Effector memory CD8-positive, alpha-beta T cell (primary cell): ENCODE results near the gene DIPK1B.
"Not testable (repeated sequence)": the region's sequence is repeated elsewhere in the genome, so short reads cannot be mapped to it uniquely, and the experiment has no call there.

Experiments
- ATAC-seq: fragments of 150-1000 bp; cut with Tn5 transposase; replicated peaks from 2 replicates; pipeline ENCODE4 v1.10.0; 2021; ENCODE audit warnings: mild to moderate bottlenecking, moderate library complexity
- DNase-seq, 3 experiments: peaks; one replicate each; pipeline ENCODE4 v3.0.0; 2021
- H3K27ac Mint-ChIP-seq, 2 donors: one replicate each; pipeline ENCODE4 v1.8.0; 2022; ENCODE audit warnings: mild to moderate bottlenecking in 2 of 2, mixed read lengths in 2 of 2, moderate library complexity in 2 of 2
- H3K27me3 Mint-ChIP-seq, 2 donors: one replicate each; pipeline ENCODE4 v1.8.0; 2022; ENCODE audit warnings: mixed read lengths in 2 of 2
- H3K36me3 Mint-ChIP-seq: one replicate; pipeline ENCODE4 v1.8.0; 2022; ENCODE audit warnings: mild to moderate bottlenecking, moderate library complexity, mixed read lengths; ENCODE audit not compliant: insufficient read depth
- H3K4me1 Mint-ChIP-seq, 2 donors: one replicate each; pipeline ENCODE4 v1.8.0; 2022; ENCODE audit warnings: low read depth in 2 of 2, mixed read lengths in 2 of 2
- H3K4me3 Mint-ChIP-seq, 2 donors: one replicate each; pipeline ENCODE4 v1.8.0; 2022; ENCODE audit warnings: mild to moderate bottlenecking in 2 of 2, mixed read lengths in 2 of 2, moderate library complexity in 2 of 2
- H3K9me3 Mint-ChIP-seq, 2 donors: one replicate each; pipeline ENCODE4 v1.8.0; 2022; ENCODE audit warnings: mixed read lengths in 2 of 2

Gene DIPK1B

DNA sequence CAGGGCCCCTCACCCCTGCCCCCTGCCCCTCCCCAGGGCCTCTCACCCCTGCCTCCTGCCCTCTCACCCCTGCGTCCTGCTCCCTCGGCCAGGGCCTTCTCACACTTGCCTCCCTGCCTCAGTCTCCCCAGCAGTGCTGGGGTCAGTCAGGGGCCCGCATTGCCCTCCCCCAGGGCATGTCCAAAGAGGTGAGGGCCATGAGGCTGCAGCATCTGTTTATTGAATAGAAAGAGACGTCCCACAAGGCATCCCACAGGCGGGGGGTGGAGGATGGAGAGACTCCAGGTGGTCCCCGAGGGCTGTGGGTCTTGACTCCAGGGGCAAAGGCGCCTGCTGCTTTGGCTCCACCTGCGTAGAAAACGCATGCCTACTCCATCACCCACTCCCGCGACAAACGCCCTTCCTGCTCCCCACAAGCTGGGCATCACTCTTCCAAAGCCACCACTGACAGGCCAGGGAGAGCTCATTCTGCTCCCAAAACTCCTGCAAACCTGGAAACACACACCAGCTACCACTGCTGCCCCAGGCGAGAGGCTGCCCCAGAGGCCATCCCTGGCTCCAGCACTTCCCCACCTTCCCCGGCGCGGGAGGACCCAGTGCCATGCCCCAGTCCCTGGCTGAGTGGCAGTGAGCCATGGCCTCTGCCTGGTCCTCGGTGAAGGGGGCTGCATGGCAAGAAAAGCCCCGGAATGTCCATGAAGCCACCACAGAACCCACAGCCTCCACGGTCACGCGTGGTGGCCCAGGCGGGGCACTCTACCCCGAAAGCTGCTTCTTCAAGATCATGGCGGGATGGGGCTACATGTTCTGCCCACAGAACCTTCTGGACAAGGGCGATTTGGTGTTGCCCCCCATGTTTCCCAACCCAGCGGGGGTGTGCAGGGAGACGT lies 47.3 kb downstream of the DIPK1B start:
- Mint-ChIP-seq H3K36me3 (peaks cover 4% of the 10 kb centered on the region), H3K27ac (no peak overlapping the region), H3K4me3 (no peak overlapping the region), H3K9me3 (no peaks in the 10 kb centered on the region), H3K27me3 (peaks cover 0 to 38% of the 10 kb centered on the region in 2 donors), H3K4me1 (no peaks in the 10 kb centered on the region)
- DNase-seq = no peak
- no peak for ATAC-seq

DNA sequence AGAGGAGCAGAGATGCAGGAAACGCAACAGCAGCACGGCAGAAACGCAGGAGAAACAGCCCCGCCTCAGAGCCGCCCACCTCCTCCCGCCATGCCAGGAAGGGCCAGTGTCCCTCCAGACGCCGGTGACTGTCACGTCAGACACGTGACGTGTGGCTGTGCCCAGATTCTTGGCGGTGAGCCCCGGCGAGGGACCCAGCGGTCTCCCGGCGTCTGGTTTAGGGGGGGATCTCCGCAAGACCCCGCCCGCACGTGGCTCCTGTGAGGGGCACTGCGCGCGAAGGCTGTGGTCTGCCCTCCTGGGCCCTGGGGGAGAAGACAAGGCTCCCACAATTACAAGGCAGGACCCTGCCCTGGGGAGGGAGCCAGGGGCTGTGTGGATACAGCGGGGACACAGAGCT lies 48.1 kb downstream of the DIPK1B start:
- Mint-ChIP-seq H3K27me3 (peaks cover 0 to 35% of the 10 kb centered on the region in 2 donors), H3K36me3 (peaks cover 4% of the 10 kb centered on the region), H3K4me1 (no peaks in the 10 kb centered on the region), H3K27ac (no peak overlapping the region), H3K4me3 (no peak overlapping the region), H3K9me3 (no peaks in the 10 kb centered on the region)
- DNase-seq (no peak), ATAC-seq (no peak)

DNA sequence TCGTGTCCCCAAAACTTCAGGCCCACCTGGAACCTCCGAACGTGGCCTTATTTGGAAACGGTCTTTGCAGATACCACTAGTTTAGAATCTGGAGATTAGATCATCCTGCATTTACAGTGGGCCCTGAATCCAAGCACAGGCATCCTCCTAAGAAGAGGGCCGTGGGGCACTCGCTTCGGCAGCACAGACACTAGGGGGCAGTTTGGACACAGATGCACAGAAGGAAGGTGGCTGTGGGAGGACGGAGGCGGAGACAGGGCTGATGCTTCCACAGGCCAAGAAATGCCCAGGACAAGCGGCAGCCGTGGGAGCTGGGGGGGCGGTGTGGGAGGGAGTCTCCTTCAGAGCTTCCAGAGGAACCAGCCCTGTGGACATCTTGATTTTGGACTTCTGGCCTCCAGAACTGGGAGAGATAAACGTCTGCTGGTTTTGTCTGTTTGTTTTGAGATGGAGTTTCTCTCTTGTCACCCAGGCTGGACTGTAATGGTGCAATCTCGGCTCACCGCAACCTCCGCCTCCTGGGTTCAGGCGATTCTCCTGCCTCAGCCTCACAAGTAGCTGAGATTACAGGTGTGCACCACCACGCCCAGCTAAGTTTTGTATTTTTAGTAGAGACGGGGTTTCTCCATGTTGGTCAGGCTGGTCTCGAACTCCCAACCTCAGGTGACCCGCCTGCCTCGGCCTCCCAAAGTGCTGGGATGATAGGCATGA lies 48.6 kb downstream of the DIPK1B start:
- peaks cover 0 to 30% of the 10 kb centered on the region in 2 donors for H3K27me3 Mint-ChIP-seq
- H3K4me1 Mint-ChIP-seq, DNase-seq, H3K36me3 Mint-ChIP-seq, H3K4me3 Mint-ChIP-seq, H3K9me3 Mint-ChIP-seq, H3K27ac Mint-ChIP-seq: not testable (repeated sequence)
- ATAC-seq = peak; percentile 28

DNA sequence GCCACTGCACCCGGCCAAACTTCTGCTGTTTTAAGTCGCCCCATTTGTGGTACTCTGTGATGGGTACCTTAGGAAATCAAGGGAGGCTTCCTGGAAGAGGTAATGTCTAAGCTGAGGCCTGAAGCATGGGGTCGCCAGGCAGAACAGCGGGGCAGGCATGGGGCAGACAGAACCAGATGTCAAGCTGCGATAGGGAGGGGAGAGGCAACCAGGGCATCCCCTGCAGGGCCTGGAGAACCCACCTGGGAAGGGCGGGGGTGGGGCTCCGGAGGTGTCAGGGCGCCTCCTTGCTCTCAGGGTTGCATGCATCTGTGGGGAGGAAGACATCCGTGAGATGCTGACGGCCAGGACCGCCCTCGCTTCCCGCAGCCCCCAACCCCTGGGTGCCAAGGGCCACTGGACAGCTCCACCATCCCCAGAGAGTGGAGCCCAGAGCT lies 49.2 kb downstream of the DIPK1B start:
- no peak overlapping the region for H3K27ac Mint-ChIP-seq
- peaks cover 1 to 24% of the 10 kb centered on the region in 2 donors for H3K27me3 Mint-ChIP-seq
- H3K36me3 Mint-ChIP-seq = peaks cover 4% of the 10 kb centered on the region
- no peak for ATAC-seq
- H3K4me1 Mint-ChIP-seq = peaks cover 3 to 4% of the 10 kb centered on the region in 2 donors
- H3K4me3 Mint-ChIP-seq = no peak overlapping the region
- DNase-seq = no peak
- no peaks in the 10 kb centered on the region for H3K9me3 Mint-ChIP-seq

DNA sequence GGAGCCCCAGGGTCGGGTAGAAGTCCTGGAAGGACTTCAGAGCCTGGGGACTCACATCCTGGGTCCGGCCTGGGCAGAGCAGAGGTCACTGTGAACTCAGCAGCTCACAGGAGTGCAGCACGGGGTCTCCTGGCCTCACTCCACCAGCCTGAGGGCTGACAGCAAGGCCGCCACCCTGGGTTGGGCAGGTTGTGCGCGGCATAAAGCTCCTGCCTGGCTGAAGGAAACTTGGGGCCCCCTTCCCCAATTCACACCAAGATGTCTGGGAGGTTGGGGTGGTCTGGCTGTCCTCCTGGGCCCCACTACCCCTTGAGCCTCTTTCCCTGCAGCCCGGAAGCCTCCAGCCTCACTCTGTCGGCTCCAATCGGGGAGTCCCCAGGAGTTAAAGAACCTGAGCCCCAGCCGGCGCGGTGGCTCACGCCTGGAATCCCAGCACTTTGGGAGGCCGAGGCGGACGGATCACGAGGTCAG lies 49.9 kb downstream of the DIPK1B start:
- ATAC-seq = no peak
- Mint-ChIP-seq H3K9me3 (no peaks in the 10 kb centered on the region), H3K4me3 (no peak overlapping the region), H3K36me3 (peaks cover 4% of the 10 kb centered on the region), H3K27ac (no peak overlapping the region), H3K27me3 (peaks cover 7 to 27% of the 10 kb centered on the region in 2 donors), H3K4me1 (peaks cover 8% of the 10 kb centered on the region in 2 donors)
- DNase-seq = no peak

DNA sequence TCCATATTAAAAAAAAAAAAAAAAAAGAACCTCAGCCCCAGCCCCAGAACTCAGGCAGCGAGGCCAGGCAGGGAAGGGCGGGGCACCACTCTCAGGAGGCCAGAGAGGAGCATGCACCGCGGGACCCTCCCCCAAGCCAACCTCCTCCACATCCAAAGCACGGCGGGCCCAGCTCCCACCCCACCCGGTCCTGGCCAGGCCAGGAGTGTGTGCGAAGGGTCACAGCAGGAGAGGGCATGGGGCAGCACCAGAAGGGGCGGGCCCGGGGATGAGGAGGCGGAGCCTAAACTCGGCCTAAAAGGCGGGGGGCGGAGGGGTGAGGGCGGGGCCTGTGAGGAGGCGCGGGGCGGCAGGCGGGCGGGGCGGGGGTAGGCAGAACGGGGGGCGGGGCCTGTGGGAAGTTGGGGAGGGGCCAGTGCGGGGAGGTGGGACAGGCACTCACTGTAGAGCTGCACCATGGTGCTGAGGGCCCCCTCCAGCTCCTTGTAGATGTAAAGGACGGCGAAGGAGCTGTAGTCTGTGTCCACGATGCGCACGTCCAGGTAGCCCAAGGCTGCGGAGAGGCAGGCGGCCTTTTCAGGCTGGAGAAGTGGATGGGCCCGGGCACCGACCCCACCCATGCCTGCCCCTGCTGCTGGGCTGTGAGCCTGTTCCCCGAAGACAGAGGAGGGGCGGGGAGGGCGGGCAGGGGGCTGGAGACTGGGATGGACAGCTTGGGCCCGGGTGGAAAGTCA lies 50.7 kb downstream of the DIPK1B start:
- Mint-ChIP-seq H3K9me3 (no peaks in the 10 kb centered on the region), H3K36me3 (peaks cover 4% of the 10 kb centered on the region), H3K4me3 (no peak overlapping the region), H3K4me1 (peaks cover 8% of the 10 kb centered on the region in 2 donors), H3K27me3 (peaks cover 7 to 36% of the 10 kb centered on the region in 2 donors), H3K27ac (no peak overlapping the region)
- ATAC-seq (no peak), DNase-seq (no peak)

DNA sequence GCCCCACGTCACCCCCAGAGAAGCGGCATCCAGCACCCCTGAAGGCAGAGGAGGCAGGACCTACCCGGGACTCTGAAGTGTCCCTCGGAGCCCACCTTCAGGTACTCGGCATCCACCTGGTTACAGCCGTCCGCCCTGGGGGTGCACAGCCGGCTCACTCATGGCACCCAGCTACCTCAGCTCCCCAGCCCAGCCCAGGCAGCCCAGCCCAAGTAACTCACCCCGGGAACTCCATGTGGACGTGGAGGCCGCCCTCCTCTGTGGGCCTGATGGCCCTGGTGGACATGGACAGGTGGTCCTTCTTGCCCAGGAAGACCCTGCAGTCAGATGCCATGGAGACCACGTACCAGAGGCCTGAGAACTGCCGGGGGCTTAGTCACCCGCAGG lies 51.3 kb downstream of the DIPK1B start:
- Mint-ChIP-seq H3K27me3 (peaks cover 7 to 36% of the 10 kb centered on the region in 2 donors), H3K4me1 (peaks cover 8% of the 10 kb centered on the region in 2 donors), H3K36me3 (peaks cover 4% of the 10 kb centered on the region), H3K4me3 (no peak overlapping the region), H3K9me3 (no peaks in the 10 kb centered on the region), H3K27ac (no peak overlapping the region)
- no peak for DNase-seq
- ATAC-seq = no peak

DNA sequence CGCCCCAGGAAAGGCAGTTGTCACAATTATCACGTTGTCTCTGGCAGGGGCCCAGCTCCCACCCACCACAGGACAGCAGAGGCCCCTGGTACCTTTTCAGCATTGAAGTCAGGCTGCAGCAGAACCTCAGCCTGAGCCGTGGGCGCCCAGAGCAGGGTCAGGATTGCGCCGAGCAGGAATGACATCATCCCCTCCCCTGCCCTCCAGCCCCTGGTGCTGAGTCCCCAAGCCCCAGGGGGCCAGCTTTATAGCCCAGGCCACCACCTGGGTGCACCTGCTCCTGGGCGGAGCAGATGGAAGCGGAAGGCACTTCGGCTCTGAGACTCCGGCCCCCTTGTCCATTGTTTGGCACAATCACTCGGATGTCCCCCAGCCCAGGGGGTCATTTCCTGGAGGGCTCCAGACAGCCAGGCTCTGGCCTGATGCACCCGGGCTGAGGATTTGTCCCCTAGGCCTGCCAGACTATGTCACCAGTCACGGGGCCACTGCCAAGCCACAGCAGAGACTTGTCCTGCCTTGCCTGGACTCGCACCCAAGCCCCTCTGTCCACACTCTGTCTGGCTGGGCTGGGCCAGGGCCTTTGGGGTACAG lies 52.0 kb downstream of the DIPK1B start, which contains the start of gene LCN15:
LCN15 (minus strand) TSS at position 218 of the 591 bp plus-strand sequence; CDS start at position 188, 30 bp downstream.
- Mint-ChIP-seq H3K27ac (peak within 1 kb of the TSS in 1 of 2 donors; percentile 57), H3K36me3 (peaks cover 4% of the 10 kb centered on the region), H3K4me1 (peaks cover 8% of the 10 kb centered on the region in 2 donors), H3K4me3 (no peak within 1 kb of the TSS), H3K9me3 (no peaks in the 10 kb centered on the region), H3K27me3 (peaks cover 7 to 36% of the 10 kb centered on the region in 2 donors)
- DNase-seq (no peak), ATAC-seq (no peak)

DNA sequence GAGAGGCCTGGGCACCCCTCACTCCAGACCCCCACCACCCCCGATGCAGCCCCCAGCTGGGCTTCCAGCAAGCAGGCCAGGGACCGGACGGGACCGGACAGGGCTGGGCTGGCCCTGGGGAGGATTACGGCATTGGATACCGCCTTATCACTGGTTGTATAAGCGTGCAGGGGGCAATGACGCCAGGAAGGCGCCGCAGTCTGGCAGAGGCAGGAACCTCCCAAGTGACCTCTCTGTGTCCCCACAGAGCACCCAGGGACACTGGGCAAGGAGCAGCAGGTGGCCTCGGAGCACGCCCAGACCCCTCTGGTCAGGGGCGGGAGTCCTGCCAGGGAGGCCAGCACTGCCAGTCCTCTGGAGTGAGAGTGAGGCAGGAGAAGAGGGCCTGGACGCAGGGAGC lies 52.7 kb downstream of the DIPK1B start:
- Mint-ChIP-seq H3K27me3 (peaks cover 7 to 37% of the 10 kb centered on the region in 2 donors), H3K4me1 (peaks cover 8 to 12% of the 10 kb centered on the region in 2 donors), H3K36me3 (peaks cover 7% of the 10 kb centered on the region), H3K27ac (peak overlapping the region in 1 of 2 donors; percentile 57), H3K4me3 (no peak overlapping the region), H3K9me3 (no peaks in the 10 kb centered on the region)
- ATAC-seq (no peak), DNase-seq (no peak)

DNA sequence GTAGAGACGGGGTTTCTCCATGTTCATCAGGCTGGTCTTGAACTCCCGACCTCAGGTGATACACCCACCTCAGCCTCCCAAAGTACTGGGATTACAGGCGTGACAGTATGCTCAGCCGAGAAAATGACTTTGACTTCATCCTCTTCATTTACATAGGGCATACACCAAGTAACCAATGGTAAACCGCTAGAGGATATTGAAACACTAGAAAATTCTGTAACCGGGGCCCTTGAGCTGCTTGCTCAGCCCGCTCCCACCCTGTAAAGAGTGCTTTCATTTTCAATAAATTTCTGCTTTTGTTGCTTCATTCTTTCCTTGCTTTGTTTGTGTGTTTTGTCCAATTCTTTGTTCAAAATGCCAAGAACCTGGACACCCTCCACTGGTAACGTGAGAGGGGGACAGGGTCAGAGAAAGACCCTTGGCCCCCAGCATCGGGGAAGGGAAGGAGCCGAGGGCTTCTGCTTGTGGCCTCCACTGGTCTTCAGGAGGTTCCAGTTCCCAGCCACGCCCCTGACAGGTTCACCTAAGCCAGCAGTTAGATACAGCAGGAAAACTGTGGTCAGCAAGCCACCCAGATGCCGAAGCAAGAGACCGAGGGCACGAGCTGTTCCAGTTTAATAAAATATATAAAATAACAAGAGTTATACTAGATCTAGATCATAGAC lies 53.5 kb downstream of the DIPK1B start:
- H3K4me1 Mint-ChIP-seq = peaks cover 8 to 12% of the 10 kb centered on the region in 2 donors
- peak overlapping the region in 1 of 2 donors; percentile 57 for H3K27ac Mint-ChIP-seq
- DNase-seq, H3K36me3 Mint-ChIP-seq, H3K9me3 Mint-ChIP-seq, ATAC-seq: not testable (repeated sequence)
- peak overlapping the region in 1 of 2 donors; percentile 59 for H3K4me3 Mint-ChIP-seq
- peaks cover 7 to 35% of the 10 kb centered on the region in 2 donors for H3K27me3 Mint-ChIP-seq

DNA sequence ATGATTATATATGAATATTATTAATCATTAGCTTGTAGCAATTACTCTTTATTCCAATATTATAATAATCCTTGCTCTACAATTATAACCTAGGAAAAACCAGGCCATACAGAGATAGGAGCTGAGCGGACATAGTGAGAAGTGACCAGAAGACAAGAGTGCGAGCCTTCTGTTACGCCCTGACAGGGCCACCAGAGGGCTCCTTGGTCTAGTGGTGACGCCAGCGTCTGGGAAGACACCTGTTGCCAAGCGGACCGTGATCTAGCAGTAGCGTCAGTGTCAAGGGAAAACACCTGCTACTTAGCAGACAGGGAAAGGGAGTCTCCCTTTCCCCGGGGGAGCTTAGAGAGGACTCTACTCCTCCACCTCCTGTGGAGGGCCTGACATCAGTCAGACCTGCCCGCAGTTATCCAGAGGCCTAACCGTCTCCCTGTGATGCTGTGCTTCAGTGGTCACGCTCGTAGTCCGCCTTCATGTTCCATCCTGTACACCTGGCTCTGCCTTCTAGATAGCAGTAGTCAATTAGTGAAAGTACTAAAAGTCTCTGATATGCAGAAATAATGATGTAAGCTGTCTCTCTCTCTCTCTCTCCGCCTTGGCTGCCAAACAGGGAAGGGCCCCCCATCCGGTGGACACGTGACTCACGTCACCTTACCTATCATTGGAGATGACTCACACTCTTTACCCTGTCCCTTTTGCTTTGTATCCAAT lies 54.2 kb downstream of the DIPK1B start:
- H3K36me3 Mint-ChIP-seq = not testable (repeated sequence)

DNA sequence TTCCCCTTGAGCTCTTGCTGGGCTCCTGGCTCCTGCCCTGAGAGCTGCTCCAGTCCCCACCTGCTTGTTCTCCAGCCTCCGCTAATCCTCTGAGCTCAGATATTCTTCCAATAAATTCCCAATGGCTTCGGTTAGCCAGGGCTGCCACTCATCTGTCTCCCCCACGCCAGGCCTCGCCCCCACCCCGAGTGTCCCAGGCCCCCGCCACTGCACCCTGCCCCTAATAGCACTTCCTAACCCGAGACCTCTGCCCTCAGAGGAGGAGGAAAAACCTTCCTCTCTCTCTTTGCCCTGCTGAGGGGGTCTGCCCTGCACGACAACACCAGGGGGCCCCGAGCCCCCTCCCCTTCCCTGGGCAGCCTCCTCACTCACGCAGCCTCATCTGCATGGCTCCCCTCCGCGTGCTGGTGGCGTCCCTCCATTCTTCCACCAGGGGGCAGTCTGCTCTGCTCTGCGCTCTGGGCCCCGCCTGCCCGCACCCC lies 57.4 kb downstream of the DIPK1B start:
- H3K36me3 Mint-ChIP-seq = peaks cover 7% of the 10 kb centered on the region
- DNase-seq = peak; percentile 30 to 34 (median 33)
- peaks cover 11 to 12% of the 10 kb centered on the region in 2 donors for H3K4me1 Mint-ChIP-seq
- no peak overlapping the region for H3K27ac Mint-ChIP-seq
- peaks cover 0 to 6% of the 10 kb centered on the region in 2 donors for H3K9me3 Mint-ChIP-seq
- no peak overlapping the region for H3K4me3 Mint-ChIP-seq
- peak; percentile 67 for ATAC-seq
- peaks cover 7 to 46% of the 10 kb centered on the region in 2 donors for H3K27me3 Mint-ChIP-seq

More for the DNA sequence above, 54.2 kb downstream of the DIPK1B start:
- Mint-ChIP-seq H3K4me1 (peaks cover 8 to 12% of the 10 kb centered on the region in 2 donors), H3K27ac (peak overlapping the region in 1 of 2 donors; percentile 66), H3K4me3 (peak overlapping the region; percentile 4 to 35), H3K27me3 (peaks cover 7 to 36% of the 10 kb centered on the region in 2 donors)
- DNase-seq, H3K9me3 Mint-ChIP-seq: not testable (repeated sequence)
- peak; percentile 42 for ATAC-seq
